HepG2 (cell line): ENCODE measurements around the gene ANTXR1. TPM values are rescaled to one million over a fixed set of nuclear protein-coding genes. Genes with fewer than 3 reads are reported as not detected.

Experiments
- EP300 ChIP-seq, 3 experiments: sonication (generic) in 1 of 3; formaldehyde crosslinking in 1 of 3; IDR thresholded peaks; 2 replicates each; pipeline versions ENCODE4 v1.5.1 to v1.6.1; 2011 to 2020; ENCODE audit warnings: low read depth in 2 of 3, low read length in 2 of 3, borderline replicate concordance in 1 of 3, improper control_type of control experiment in 1 of 3, mild to moderate bottlenecking in 1 of 3, missing genetic modification reagents in 1 of 3, moderate library complexity in 1 of 3
- FOSL2 ChIP-seq: sonication (generic); formaldehyde crosslinking; IDR thresholded peaks from 2 replicates; pipeline ENCODE4 v1.4.0; 2020; ENCODE audit warnings: missing genetic modification reagents
- FOXK1 ChIP-seq: sonication (generic); formaldehyde crosslinking; IDR thresholded peaks from 2 replicates; pipeline ENCODE4 v1.4.0; 2020; ENCODE audit warnings: low read depth, missing genetic modification reagents, borderline replicate concordance
- LCORL ChIP-seq, 2 experiments: fragments of 450-650 bp in 1 of 2; sonication (generic) in 1 of 2; formaldehyde crosslinking in 1 of 2; IDR thresholded peaks; 2 replicates each; pipeline versions ENCODE4 v1.5.0 to v1.6.1; 2017 to 2020; ENCODE audit warnings: antibody characterized with exemption in 1 of 2, missing genetic modification reagents in 1 of 2
- MYNN ChIP-seq: sonication (generic); formaldehyde crosslinking; IDR thresholded peaks from 2 replicates; pipeline ENCODE4 v1.4.0; 2020; ENCODE audit warnings: mild to moderate bottlenecking, low read depth, missing genetic modification reagents
- NKX3-1 ChIP-seq: sonication (generic); formaldehyde crosslinking; IDR thresholded peaks from 2 replicates; pipeline ENCODE4 v1.5.0; 2020; ENCODE audit warnings: missing genetic modification reagents
- TAF15 ChIP-seq: fragments of 200-400 bp; formaldehyde crosslinking; IDR thresholded peaks from one replicate; pipeline ENCODE4 v1.6.1; 2018; ENCODE audit warnings: mild to moderate bottlenecking, low read depth, low read length; ENCODE audit not compliant: poor library complexity, severe bottlenecking
- ZNF468 ChIP-seq: sonication (generic); formaldehyde crosslinking; IDR thresholded peaks from 2 replicates; pipeline ENCODE4 v1.8.0; 2022; ENCODE audit warnings: mild to moderate bottlenecking, moderate library complexity, missing genetic modification reagents
- ZNF703 ChIP-seq: sonication (generic); formaldehyde crosslinking; IDR thresholded peaks from 2 replicates; pipeline ENCODE4 v1.5.1; 2020; ENCODE audit warnings: missing genetic modification reagents, mild to moderate bottlenecking, moderate library complexity, borderline replicate concordance
- polyA plus RNA-seq, 8 experiments: library from polyadenylated mRNA; depleted of rRNA in 3 of 8; stranded (reverse) in 7 of 8; unstranded in 1 of 8; fragments of >200 nt; fragmentation: Illumina TruSeq in 4 of 8; extraction: Trizol in 4 of 8; gene quantifications; 2 replicates each; pipeline versions ENCODE4 v1.2.1 to v1.2.3, GENCODE V29; 2011 to 2016; ENCODE audit warnings: low read depth in 4 of 8, missing spikeins in 1 of 8, mixed read lengths in 1 of 8; ENCODE audit not compliant: insufficient read depth in 1 of 8
- total RNA-seq, 5 experiments: library from RNA; depleted of rRNA; stranded (reverse); fragments of >200 nt; fragmentation: Illumina TruSeq; extraction: Trizol; gene quantifications; 2 replicates each; pipeline ENCODE4 v1.2.3, GENCODE V29; 2016; ENCODE audit warnings: low read depth in 1 of 5
- TF ChIP-seq, protein P1 (sequence below): sonication (generic); formaldehyde crosslinking; IDR thresholded peaks from 2 replicates; pipeline ENCODE4 v1.5.1; 2020; ENCODE audit warnings: mild to moderate bottlenecking, missing genetic modification reagents, borderline replicate concordance
- TF ChIP-seq, protein P2 (sequence below): sonication (generic); formaldehyde crosslinking; IDR thresholded peaks from 2 replicates; pipeline ENCODE4 v1.8.1; 2023; ENCODE audit warnings: mild to moderate bottlenecking, missing genetic modification reagents
- TF ChIP-seq, protein P3 (sequence below): sonication (generic); formaldehyde crosslinking; conservative IDR thresholded peaks from 2 replicates; pipeline ENCODE4 v1.8.1; 2023; ENCODE audit warnings: missing genetic modification reagents
- TF ChIP-seq, protein P4 (sequence below): sonication (generic); formaldehyde crosslinking; IDR thresholded peaks from 2 replicates; pipeline ENCODE4 v1.4.0; 2020; ENCODE audit warnings: missing genetic modification reagents
- TF ChIP-seq, protein P5 (sequence below): sonication (generic); formaldehyde crosslinking; IDR thresholded peaks from 2 replicates; pipeline ENCODE4 v1.5.0; 2020; ENCODE audit warnings: mild to moderate bottlenecking, missing genetic modification reagents

The ANTXR1 gene
- total and polyA plus RNA-seq, 2 of the 13 experiments (the other 11 are each of a cell fraction or from before 2014, with no cell fraction given): 4.5 to 12.7 TPM

DNA sequence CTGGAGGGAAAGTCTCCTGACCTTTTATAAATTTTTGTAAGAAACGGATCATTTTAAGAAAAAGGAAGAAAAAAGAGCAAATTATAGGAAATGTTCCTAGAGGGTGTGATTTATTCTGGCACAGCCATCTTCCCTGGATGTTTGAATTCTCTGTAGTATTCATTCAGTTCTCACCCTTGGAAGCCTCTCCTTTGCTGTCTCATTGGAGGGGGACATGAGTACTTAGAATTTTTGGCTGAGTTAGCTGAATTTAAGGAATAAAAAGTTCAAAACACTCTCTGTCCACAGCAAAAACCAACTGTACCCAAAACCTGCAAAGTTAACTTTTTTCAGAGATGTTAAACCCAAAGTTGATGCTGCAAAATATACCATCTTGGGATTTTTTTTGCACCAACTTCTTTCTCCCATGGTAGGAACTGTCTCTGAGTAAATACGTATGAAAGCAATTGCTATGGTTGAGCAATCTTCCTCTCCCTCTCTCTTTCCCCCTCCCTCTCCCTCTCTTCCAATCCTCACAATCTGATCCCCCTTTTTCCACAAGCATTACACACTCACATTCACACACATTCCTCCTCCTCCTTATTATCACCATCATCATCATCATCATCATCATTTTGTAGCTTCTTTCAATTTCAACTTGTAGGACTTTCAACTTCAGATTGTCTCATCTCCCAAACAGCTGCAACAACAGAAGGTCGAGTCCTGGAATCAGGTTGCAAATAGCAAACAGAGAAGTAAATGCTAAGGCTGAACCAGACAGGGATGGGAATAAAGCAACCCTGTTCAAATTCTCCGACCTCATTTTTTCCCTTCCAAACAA, 190.4 kb downstream of the ANTXR1 start (continued):
- TF ChIP-seq, protein P1, sequence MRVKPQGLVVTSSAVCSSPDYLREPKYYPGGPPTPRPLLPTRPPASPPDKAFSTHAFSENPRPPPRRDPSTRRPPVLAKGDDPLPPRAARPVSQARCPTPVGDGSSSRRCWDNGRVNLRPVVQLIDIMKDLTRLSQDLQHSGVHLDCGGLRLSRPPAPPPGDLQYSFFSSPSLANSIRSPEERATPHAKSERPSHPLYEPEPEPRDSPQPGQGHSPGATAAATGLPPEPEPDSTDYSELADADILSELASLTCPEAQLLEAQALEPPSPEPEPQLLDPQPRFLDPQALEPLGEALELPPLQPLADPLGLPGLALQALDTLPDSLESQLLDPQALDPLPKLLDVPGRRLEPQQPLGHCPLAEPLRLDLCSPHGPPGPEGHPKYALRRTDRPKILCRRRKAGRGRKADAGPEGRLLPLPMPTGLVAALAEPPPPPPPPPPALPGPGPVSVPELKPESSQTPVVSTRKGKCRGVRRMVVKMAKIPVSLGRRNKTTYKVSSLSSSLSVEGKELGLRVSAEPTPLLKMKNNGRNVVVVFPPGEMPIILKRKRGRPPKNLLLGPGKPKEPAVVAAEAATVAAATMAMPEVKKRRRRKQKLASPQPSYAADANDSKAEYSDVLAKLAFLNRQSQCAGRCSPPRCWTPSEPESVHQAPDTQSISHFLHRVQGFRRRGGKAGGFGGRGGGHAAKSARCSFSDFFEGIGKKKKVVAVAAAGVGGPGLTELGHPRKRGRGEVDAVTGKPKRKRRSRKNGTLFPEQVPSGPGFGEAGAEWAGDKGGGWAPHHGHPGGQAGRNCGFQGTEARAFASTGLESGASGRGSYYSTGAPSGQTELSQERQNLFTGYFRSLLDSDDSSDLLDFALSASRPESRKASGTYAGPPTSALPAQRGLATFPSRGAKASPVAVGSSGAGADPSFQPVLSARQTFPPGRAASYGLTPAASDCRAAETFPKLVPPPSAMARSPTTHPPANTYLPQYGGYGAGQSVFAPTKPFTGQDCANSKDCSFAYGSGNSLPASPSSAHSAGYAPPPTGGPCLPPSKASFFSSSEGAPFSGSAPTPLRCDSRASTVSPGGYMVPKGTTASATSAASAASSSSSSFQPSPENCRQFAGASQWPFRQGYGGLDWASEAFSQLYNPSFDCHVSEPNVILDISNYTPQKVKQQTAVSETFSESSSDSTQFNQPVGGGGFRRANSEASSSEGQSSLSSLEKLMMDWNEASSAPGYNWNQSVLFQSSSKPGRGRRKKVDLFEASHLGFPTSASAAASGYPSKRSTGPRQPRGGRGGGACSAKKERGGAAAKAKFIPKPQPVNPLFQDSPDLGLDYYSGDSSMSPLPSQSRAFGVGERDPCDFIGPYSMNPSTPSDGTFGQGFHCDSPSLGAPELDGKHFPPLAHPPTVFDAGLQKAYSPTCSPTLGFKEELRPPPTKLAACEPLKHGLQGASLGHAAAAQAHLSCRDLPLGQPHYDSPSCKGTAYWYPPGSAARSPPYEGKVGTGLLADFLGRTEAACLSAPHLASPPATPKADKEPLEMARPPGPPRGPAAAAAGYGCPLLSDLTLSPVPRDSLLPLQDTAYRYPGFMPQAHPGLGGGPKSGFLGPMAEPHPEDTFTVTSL (CRISPR knock-in tag): peak; percentile 69; the same call in 1 of the 2 replicates
- TF ChIP-seq, protein P2, sequence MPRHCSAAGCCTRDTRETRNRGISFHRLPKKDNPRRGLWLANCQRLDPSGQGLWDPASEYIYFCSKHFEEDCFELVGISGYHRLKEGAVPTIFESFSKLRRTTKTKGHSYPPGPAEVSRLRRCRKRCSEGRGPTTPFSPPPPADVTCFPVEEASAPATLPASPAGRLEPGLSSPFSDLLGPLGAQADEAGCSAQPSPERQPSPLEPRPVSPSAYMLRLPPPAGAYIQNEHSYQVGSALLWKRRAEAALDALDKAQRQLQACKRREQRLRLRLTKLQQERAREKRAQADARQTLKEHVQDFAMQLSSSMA: no peak
- TF ChIP-seq ZNF468 (CRISPR knock-in tag) (no peak), ZNF703 (CRISPR knock-in tag) (no peak), NKX3-1 (no peak), MYNN (CRISPR knock-in tag) (no peak), FOSL2 (peak; percentile 25), EP300 (IDR thresholded peaks at IDR 0.05; ENCODE audit: low read depth in 2 of 2, low read length in 2 of 2) (peak in 1 of 2 experiments; percentile 43; a peak in 2 of 4 replicates), EP300 (CRISPR knock-in tag; IDR thresholded peaks at IDR 0.05; ENCODE audit: borderline replicate concordance) (no peak), LCORL (IDR thresholded peaks at IDR 0.05) (peak; percentile 47; the same call in 1 of the 2 replicates), LCORL (CRISPR knock-in tag; IDR thresholded peaks at IDR 0.05) (no peak), FOXK1 (CRISPR knock-in tag) (0 out of 2 replicates have a peak, but pooled peaks have one; percentile 30), TAF15 (no peak)
- TF ChIP-seq, protein P3, sequence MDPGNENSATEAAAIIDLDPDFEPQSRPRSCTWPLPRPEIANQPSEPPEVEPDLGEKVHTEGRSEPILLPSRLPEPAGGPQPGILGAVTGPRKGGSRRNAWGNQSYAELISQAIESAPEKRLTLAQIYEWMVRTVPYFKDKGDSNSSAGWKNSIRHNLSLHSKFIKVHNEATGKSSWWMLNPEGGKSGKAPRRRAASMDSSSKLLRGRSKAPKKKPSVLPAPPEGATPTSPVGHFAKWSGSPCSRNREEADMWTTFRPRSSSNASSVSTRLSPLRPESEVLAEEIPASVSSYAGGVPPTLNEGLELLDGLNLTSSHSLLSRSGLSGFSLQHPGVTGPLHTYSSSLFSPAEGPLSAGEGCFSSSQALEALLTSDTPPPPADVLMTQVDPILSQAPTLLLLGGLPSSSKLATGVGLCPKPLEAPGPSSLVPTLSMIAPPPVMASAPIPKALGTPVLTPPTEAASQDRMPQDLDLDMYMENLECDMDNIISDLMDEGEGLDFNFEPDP: 0 out of 2 replicates have a peak, but pooled peaks have one; percentile 39
- TF ChIP-seq, protein P4, sequence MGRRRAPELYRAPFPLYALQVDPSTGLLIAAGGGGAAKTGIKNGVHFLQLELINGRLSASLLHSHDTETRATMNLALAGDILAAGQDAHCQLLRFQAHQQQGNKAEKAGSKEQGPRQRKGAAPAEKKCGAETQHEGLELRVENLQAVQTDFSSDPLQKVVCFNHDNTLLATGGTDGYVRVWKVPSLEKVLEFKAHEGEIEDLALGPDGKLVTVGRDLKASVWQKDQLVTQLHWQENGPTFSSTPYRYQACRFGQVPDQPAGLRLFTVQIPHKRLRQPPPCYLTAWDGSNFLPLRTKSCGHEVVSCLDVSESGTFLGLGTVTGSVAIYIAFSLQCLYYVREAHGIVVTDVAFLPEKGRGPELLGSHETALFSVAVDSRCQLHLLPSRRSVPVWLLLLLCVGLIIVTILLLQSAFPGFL (CRISPR knock-in tag): no peak
- TF ChIP-seq, protein P5, sequence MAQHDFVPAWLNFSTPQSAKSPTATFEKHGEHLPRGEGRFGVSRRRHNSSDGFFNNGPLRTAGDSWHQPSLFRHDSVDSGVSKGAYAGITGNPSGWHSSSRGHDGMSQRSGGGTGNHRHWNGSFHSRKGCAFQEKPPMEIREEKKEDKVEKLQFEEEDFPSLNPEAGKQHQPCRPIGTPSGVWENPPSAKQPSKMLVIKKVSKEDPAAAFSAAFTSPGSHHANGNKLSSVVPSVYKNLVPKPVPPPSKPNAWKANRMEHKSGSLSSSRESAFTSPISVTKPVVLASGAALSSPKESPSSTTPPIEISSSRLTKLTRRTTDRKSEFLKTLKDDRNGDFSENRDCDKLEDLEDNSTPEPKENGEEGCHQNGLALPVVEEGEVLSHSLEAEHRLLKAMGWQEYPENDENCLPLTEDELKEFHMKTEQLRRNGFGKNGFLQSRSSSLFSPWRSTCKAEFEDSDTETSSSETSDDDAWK (CRISPR knock-in tag): no peak
